Astrocyte of the spinal cord (primary cell): ENCODE data around the gene C3orf80.

ENCODE experiments used
- DNase-seq: peaks from one replicate; pipeline ENCODE4 v3.0.0; 2011; ENCODE audit warnings: low read depth, low spot score
- H3K4me3 ChIP-seq: 2 replicates; pipeline ENCODE4 v1.5.1; 2011; ENCODE audit warnings: low read depth, mild to moderate bottlenecking, low read length, moderate library complexity
- CTCF ChIP-seq: IDR thresholded peaks from 2 replicates; pipeline ENCODE4 v1.5.1; 2012; ENCODE audit warnings: low read depth, mild to moderate bottlenecking, low read length, inconsistent platforms
- in situ Hi-C: cut with HindIII; loops from 2 replicates; pipeline ENCODE4 v1.10.0; 2017; ENCODE audit warnings: low sequenced_read_pairs

C3orf80 gene

GRCh38 chr3:160257606-160258005, 32.4 kb downstream of the C3orf80 start:
- TF ChIP-seq CTCF: no peak
- DNase-seq: no peak
- in situ Hi-C loops: no loop called here

DNA sequence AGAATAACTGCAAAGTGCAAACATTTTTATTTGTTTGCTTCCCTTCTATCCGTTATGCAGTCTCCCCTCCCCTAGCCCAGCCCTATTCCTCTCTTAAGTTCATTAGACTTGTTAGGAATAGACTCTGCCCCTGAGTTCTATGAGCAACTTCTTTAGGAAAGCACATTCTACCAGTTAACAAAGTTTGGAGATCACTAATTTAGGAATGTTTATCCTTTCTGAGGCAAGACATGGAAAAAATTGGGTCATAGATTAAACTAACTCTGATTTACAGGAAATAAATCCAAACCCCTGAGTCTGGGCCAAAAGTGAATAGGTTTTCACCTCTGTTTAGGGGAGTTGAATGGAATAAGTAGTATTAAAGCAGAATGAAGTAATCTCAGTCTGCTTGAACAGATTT, 34.4 kb downstream of the C3orf80 start:
- H3K4me3 ChIP-seq: no peak overlapping the region
- in situ Hi-C loops: no loop called here
- no peak for DNase-seq
- no peak for TF ChIP-seq CTCF

More at GRCh38 chr3:160257606-160258005, 32.4 kb downstream of the C3orf80 start:
- no peak overlapping the region for H3K4me3 ChIP-seq

GRCh38 chr3:160260587-160261270, 35.5 kb downstream of the C3orf80 start:
- in situ Hi-C loops: no loop called here
- DNase-seq: no peak
- H3K4me3 ChIP-seq: no peak overlapping the region
- TF ChIP-seq CTCF: no peak

GRCh38 chr3:160265088-160265487, 39.9 kb downstream of the C3orf80 start:
- no peak for DNase-seq
- TF ChIP-seq CTCF: no peak

More at GRCh38 chr3:160265088-160265487, 39.9 kb downstream of the C3orf80 start:
- H3K4me3 ChIP-seq: no peak overlapping the region
- in situ Hi-C loops: no loop called here
